ENCODE data around the gene ERBB4.
"Not testable (repeated sequence)": the region's sequence is repeated elsewhere in the genome, so short reads cannot be mapped to it uniquely, and the experiment has no call there.

The ERBB4 gene

DNA sequence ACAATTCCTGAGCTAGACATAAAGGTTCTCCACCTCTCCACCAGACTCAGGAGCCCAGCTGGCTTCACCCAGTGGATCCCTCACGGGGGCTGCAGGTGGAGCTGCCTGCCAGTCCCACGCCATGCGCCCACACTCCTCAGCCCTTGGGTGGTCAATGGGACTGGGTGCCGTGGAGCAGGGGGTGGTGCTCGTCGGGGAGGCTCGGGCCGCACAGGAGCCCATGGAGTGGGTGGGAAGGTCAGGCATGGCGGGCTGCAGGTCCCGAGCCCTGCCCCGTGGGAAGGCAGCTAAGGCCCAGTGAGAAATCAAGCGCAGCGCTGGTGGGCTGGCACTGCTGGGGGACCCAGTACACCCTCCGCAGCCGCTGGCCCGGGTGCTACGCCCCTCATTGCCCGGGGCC lies 1014.4 kb downstream of the ERBB4 start:
- FAIRE-seq; DNase-seq (ENCODE audit: insufficient read length, low spot score): not testable (repeated sequence)

DNA sequence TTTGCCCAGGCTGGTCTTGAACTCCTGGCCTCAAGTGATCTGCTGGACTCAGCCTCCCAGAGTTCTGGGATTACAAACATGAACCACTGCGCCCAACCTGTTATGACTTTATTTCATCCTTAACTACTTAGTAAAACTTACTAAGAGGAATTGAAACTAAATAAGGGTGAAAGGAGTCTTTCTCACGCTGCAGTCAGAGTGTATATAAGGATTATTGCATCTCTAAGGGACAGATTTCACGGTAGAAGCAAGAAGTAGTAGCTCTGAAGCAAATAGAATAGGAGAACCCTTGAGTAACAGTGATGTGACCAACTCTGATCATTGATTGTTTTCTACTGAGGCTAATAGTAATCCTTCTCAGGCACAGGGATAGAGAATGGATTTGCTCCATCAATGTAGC lies 1022.1 kb downstream of the ERBB4 start:
- DNase-seq (ENCODE audit: insufficient read length, low spot score) = no peak
- FAIRE-seq = no peak

DNA sequence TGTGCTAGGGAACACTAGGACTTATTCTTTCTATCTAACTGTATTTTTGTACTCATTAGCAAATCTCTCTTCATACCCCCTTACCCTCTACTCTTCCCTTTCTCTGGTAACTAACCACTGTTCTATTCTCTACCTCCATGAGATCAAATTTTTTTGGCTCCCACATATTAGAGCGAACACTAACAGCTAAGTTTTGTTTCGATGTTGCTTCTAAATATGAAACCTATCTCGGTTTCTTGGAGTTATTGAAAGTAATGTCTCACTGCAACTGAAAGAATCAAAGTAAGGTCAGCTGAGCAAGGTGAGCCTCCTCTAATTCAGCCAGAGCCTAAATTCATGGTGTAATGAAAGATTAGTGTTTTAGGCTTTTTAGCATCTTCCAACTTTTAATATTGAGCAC lies 1024.6 kb downstream of the ERBB4 start:
- FAIRE-seq = no peak
- no peak for DNase-seq (ENCODE audit: insufficient read length, low spot score)

DNA sequence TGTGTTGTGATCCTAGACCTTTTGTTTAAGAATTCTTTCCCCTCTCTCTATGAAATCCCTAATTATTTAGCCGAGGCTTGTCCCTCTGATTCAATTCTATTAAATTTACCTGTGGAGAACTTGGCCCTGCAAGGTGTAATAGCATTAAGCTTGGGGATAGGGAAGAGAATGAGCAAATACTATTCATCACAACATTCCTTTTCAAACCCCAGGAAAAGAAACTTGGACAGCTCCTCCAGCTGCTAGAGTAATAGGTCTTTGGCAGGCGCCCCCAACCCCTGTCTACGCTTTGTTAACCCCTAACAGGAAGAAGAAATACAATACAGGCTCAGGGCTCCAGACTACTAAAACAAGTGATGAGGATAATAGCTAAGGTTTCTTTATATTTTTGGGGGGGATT lies 1025.2 kb downstream of the ERBB4 start:
- DNase-seq (ENCODE audit: insufficient read length, low spot score) (no peak), FAIRE-seq (no peak)

DNA sequence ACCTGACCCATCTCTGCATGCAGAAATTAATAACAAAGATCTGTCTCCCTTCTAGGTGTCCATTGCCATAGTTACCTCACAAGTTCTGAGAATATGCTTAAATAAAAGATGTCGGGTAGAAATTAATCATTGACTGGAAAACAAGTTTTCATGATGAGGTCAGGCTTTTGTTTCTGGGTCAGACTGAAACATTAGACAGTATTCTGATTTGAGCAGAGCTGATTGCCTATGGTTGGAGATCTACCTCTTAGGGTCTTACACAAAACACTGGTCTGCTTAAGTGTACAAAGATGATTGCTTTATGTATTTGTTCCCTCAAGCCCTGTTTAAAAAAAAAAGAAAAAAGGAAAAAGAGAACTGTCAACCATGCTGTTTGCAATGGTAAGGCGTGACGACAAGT lies 1025.8 kb downstream of the ERBB4 start:
- DNase-seq (ENCODE audit: insufficient read length, low spot score) (no peak), FAIRE-seq (no peak)

DNA sequence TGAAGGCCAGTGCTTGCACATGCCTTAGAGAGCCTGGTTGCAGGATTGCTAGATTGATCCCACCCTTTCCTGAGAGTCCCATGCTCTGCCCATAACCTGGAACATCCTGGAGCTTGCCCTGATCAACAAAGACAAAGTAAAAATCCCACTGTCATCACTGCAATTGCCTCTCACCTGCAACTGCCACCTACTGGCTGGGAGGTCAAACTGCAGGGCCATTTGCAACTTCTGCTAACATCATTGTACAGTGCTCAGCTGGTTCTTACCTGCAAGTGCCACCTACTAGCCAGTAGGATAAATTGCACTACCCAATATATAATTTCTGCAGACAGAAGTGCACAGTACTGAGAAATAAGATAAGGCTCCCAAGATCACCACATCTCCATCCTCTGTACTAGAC lies 1034.7 kb downstream of the ERBB4 start:
- DNase-seq (ENCODE audit: insufficient read length, low spot score) = no peak
- no peak for FAIRE-seq

DNA sequence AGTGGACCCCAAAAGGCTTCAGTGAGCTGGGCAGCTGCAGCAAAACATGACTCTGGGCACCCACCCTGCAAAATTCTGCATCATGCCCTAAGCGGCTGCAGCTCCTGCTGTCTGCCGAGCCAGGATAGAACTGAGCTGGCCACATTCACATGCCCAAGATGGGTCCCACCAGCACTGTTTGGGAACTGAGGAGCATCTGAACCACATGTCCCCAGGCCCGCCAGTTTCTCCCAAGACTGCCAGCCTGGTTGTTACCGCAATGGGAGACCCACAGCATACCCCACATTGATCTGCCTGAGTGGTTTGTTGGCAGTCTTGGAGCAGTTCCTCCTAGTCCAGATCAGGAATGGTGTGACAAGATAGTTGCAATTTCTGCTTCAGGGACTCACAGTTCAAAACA lies 1035.4 kb downstream of the ERBB4 start:
- no peak for DNase-seq (ENCODE audit: insufficient read length, low spot score)

DNA sequence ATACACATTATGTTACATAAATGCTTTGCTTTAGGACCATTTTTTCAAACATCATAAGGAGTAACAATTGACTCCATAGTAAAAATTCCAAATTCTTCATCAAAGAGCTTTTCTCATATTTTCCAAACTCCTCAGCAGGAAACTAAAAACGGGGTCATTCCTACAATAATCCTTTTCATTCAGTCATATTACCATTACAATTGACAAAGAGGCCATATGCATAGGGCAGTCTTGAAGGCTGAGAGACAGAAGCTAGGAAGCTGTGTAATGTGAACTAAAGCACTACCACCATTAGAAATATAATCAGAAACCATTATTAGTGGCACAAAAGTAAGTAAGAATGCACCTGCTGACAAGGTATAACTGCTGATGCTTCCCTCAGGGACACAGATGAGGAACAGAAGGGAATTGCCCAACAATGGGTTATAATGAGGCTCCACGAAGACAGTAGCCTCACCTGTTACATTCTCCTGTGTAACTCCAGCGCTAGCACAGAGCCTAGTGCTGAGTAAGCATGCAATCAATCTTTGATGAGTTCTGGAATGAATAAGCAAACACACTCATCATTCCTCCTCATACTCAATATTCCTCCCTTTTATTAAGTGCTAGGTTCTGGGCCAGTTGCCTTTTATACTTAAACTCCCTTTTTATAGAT lies 1039.9 kb downstream of the ERBB4 start:
- no peak for FAIRE-seq
- no peak for DNase-seq (ENCODE audit: insufficient read length, low spot score)

More for the DNA sequence above, 1035.4 kb downstream of the ERBB4 start:
- FAIRE-seq = no peak

DNA sequence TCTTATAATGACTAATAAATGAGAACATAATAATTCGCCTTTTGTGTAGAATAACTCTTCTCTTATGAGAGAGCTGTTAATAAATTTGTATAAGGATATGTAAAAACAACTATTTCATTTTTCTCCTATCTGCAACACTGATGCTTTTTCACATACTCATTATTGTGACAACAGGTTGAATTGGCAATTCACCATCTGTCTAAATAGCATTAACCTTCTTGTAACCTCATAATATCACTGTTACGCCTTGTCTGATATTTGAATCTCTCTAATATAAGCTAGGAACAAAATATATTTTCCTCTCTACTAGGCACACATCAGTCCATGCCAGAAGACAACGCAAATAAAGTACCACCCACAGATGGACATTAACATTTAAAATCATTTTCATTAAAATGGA lies 1043.3 kb downstream of the ERBB4 start:
- DNase-seq (ENCODE audit: insufficient read length, low spot score) (no peak), FAIRE-seq (no peak)

DNA sequence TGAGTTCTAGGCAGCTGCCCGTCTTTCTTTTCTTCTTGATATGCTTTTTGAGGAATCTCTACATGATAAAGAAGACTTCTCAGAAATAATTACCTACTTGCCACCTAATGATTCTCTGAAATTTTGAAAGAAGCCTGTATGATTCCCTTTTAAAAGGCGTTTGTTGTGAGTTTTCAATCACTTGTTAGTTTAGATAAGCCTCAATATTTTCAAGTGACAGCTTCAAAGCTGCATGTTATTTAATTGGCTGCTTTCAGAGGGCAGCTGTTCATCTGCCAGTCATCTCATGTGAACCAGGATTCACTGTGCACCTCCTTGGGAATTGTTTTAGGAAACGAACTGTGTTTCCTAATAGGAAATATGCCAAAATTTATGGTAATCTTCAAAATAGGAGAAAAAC lies 1044.1 kb downstream of the ERBB4 start:
- FAIRE-seq (no peak), DNase-seq (ENCODE audit: insufficient read length, low spot score) (no peak)

DNA sequence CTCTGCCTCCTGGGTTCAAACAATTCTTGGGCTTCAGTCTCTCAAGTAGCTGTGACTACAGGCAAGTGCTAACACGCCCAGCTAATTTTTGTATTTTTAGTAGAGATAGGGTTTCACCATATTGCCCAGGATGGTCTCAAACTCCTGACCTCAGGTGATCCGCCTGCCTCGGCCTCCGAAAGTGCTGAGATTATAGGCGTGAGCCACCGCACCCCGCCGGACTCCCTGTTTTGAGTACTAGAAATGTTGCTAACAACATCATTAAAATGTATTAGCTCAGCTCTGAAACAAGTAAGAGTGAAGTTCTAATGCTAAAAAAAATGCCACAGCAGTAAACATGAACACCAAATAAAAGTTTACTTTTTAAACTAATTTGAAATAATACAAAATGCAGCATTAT lies 1044.5 kb downstream of the ERBB4 start:
- no peak for FAIRE-seq
- DNase-seq (ENCODE audit: insufficient read length, low spot score) = no peak

DNA sequence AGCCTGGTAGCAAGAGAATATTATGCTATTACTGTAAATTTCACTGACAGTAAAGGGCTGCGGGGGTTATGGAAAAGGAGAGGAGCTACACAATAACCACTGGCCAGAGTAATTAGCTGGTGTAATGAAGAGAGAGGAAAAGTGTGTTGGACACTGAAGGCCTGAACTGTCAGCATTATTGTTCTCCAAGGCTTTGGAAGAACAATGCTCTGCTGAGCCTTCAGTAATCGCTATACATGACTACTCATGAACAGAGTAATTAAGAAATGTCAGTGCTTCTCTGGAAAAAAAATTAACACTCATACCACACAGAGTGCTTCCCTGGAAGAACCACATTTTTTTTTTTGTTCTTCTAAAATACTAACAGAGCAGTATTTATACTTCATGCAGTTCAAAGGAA lies 1050.9 kb downstream of the ERBB4 start:
- FAIRE-seq = no peak

DNA sequence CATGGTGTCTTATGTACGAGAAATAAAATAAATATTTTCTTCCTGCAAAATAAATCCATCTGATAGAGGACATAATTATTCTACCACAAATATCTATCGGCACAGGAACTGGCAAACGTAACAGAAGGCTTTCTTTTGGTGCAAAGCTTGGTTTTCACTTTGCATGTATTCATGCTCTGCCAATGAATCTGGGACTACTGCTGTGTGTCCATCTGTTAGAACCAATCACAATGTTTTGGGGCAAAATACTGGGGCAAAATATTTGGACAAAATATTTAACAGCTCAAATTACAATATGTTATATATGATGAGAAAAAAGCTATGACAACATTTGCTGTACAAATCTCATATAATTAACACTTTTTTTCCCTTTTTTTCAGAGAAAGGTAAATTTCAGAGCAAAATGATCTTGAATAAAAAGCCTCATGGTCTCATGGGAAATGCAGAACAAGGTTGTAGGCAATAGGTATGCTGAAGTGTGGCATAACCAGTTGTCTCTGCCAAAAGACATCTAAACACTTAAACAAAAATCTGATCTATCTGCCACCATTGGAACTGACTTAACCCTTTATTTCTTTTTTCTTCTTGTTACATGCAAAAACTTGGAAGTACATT lies 1059.0 kb downstream of the ERBB4 start:
- DNase-seq (ENCODE audit: insufficient read length, low spot score) (no peak), FAIRE-seq (no peak)

More for the DNA sequence above, 1050.9 kb downstream of the ERBB4 start:
- DNase-seq (ENCODE audit: insufficient read length, low spot score) = no peak

DNA sequence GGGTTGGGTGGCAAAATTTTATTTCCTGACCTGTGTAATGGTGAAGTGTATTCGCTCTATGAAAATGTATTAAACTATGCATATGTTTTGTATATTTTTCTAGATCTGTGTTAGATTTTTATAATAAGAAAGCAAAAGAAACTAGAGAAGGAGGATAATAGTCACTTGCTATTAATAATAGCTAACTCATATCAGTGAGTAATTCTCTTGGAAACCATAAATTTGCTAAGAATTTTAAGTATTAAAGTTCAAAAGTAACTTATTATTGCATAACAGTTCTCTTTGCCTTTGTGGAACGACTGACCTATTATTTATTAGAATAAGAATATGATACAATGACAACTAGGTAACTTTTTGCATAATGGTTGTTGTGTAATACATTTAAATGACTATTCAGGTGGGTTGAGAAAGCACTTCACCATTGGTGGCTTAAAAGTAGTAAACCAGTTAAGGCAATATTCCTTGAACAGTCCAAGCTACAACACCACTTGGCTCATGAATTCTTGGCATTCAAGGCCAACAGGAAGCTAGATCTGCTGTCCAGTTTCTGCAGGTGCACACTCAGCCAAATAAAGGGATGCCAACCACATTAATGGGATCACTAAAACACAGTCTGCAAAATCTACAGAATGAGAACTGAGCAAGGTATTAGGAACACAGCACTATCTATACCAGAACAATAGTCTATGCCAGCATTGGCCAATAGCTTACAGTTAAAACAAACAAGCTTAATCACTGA lies 1060.9 kb downstream of the ERBB4 start:
- DNase-seq (ENCODE audit: insufficient read length, low spot score) (no peak), FAIRE-seq (no peak)

DNA sequence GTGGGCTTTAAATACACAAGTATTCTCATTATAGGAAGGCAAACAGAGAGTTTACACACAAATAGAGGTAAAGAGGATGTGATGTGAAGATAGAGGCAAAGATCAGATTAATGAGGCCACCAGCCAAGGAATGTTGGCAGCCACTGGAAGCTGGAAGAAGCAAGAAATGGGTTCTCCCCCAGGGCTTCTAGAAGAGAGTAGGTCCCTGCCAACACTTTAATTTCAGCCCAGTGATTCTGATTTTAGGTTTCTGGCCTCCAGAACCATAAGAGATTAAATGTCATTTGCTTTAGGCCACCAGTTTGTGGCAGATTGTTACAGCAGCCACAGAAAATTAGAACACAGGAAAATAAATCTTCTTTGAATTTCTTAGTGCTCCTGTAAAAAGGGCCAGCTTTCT lies 1065.5 kb downstream of the ERBB4 start:
- FAIRE-seq = no peak
- no peak for DNase-seq (ENCODE audit: insufficient read length, low spot score)

DNA sequence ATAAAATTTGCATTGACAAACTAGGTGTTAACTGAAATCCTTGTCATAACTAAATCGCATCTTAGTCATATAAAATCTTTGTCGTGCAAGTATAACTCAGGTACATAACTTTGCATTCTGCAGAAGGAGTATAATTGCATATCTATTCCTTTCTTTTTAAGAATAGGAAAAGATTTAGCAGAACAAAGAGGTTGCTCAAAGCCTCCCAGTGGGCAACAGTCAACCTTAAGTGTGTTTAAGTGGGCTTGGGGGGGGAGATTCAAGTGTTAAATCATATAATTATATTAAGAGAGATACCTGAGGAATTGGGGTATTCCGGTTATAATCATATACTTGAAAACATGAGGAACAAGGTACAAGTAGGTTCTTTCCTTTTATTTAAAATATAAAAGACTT lies 1068.9 kb downstream of the ERBB4 start:
- no peak for DNase-seq (ENCODE audit: insufficient read length, low spot score)
- FAIRE-seq = no peak

DNA sequence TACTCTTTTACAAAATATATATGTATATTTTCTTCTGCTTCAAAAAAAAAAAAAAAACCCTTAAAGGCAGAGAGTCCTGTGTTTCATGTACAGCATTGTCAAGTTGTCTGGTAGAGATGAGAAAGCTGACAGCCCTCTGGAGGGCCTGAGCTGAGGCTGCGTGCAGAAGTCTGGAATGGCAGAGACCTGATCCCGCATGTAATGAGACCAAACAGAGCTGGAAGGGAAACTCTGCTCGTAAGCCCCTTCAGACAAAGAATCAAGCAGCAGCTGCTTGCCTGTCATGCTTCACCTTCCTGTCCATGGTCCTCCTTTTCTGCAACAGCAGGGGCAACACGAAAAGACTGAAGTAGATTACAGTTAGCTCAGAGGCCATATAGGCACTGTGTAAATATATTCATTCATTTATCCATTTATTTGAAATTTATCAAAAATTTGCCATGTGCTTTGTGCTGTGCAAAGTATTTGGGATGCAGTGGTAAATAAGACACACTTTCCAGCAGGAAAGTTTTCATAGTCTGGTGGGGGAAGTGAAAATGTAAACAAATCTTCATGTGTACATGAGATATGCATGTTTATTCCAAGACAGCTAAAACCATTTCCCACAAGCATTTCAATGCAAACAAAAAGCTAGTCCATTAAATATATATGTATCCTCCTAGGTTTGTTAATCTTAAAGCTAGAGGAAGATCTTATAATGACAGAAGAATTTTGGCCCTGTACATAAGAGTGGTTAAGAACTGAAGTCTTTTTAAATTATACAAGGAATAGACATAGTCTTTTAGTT lies 1069.5 kb downstream of the ERBB4 start:
- FAIRE-seq = no peak

DNA sequence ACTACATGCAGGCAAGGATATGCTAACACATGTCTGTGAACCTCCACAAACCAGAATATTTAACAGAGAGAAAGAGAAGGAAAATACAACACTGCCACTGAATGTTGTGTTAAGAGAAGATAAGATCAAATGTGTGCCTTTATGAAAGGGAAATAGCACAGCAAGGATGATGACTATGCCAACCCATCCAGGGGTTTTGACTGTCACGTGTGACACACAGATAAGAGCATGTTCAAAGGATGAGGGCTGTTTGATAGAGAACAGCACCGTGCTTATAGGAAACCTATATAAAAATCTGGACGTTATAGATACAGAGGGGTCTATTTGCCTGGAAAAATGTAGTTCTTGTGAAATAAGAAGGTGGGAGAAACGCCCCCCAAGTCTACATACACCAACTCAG lies 1070.4 kb downstream of the ERBB4 start:
- FAIRE-seq (no peak), DNase-seq (ENCODE audit: insufficient read length, low spot score) (no peak)

More for the DNA sequence above, 1069.5 kb downstream of the ERBB4 start:
- DNase-seq (ENCODE audit: insufficient read length, low spot score) = no peak

DNA sequence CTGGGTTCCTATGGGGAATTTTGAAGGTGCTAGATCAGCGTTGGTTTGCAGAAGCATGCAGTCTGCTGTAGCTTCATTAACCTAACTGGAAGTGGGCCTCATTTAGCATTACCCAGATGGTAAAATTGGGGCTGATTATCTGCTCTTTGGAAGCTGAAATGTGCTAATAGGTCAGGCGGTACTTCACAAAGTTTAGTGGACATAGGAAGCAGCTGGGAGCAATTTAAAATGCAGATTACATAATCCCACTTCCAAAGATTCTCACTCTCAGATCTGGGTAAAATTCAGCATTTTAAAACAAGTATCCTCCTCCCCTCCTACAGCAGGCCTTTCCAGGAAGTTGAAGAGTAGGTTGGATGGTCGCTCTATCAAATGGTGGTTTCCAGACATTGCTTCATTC lies 1075.2 kb downstream of the ERBB4 start:
- DNase-seq (ENCODE audit: insufficient read length, low spot score) (no peak), FAIRE-seq (no peak)

DNA sequence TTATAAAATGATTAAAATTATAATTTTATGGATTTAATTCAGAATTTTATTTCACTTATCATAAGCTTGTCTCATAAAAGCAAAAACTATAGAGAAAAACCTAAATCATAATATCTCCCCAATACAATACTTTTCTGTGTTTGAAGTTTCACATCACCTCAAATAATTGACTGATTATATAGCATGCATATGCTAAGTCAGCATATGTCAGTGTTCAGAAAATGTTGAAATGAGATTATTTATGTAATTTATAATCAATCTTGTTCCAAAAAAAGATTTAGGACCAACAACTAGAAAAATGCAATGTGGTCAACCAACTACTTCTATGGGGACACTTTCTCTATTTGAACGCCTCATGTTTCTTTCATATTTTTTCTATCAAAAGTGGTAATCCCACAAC lies 1079.6 kb downstream of the ERBB4 start:
- DNase-seq (ENCODE audit: insufficient read length, low spot score) (no peak), FAIRE-seq (no peak)

DNA sequence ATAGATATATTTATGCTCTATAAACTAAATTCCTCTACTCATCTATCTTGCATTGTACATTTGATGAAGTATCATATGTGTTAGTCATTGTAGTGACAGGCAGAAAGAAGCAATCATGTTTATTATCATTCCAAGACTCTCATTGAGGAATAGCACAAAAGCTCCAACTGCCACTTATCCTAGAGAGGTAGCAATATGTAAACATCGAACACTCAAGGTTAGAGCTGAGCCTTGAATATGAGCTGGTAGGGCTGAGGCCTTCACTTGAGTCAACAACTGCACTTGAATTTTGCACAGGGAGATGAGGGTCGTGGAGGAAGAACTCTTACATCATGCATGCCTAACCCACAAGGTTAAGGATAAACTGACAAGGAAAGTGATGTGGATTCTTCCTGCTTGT lies 1081.3 kb downstream of the ERBB4 start:
- no peak for DNase-seq (ENCODE audit: insufficient read length, low spot score)
- no peak for FAIRE-seq
